Tibial nerve (tissue), 4 donors: ENCODE results near the gene TMTC1.

Experiments
- CTCF ChIP-seq, 5 experiments: fragments of 200-600 bp in 3 of 5; fragments of 450-650 bp in 2 of 5; sonication (generic) in 3 of 5; IDR thresholded peaks; one replicate each; pipeline ENCODE4 v1.5.1; 2016 to 2019; ENCODE audit warnings: antibody characterized with exemption in 5 of 5, mild to moderate bottlenecking in 3 of 5, moderate library complexity in 2 of 5
- EP300 ChIP-seq, 2 donors: sonication (generic); formaldehyde crosslinking; IDR thresholded peaks; one replicate each; pipeline ENCODE4 v1.6.1; 2017; ENCODE audit warnings: antibody characterized with exemption in 2 of 2, mild to moderate bottlenecking in 1 of 2

- TF ChIP-seq CTCF (IDR thresholded peaks at IDR 0.05) (peak in 1 of 5 experiments; percentile 20), EP300 (IDR thresholded peaks at IDR 0.05) (peak in 1 of 2 donors; percentile 60)
Observed at GRCh38 chr12:29796823-29797263, 13.1 kb upstream of the TMTC1 start.
